ENCODE data around the gene NENF. TPM values are rescaled to one million over a fixed set of nuclear protein-coding genes. Genes with fewer than 3 reads are reported as not detected.

The NENF gene
- total RNA-seq, 1 experiment from 2014 or later: 72.4 TPM

GRCh38 chr1:212430416-212430815 is 2.3 kb upstream of the NENF start:
- DNase-seq (ENCODE audit: low read depth, low spot score): no peak
- in situ Hi-C loops (cut with HindIII; ENCODE audit: low pct_unique_long_range_greater_than_20kb, low sequenced_read_pairs): no loop called here
- POLR2A ChIA-PET: no interaction called here
- Histone ChIP-seq H3K9me3 (ENCODE audit: control insufficient read depth, insufficient read depth, low read depth, low read length) (no peaks in the 10 kb centered on the region), H3K4me1 (ENCODE audit: control insufficient read depth, insufficient read depth, low read length) (peaks cover 3% of the 10 kb centered on the region; the same call in 1 of the 2 replicates), H3K4me3 (ENCODE audit: low read depth in 2 of 2, low read length in 2 of 2) (no peak overlapping the region), H3K27ac (ENCODE audit: low read length) (no peak overlapping the region), H3K36me3 (ENCODE audit: control insufficient read depth, insufficient read depth, low read length) (no peaks in the 10 kb centered on the region; the same call in 1 of the 2 replicates), H3K27me3 (ENCODE audit: control insufficient read depth, insufficient read depth, low read length) (no peaks in the 10 kb centered on the region)
- ATAC-seq: no peak
- intact Hi-C loops (cut with micrococcal nuclease; ENCODE audit: unreplicated experiment): no loop called here
- no TSS peak for BruUV-seq (replicated peaks)
- CTCF ChIA-PET: no interaction called here
- TF ChIP-seq CTCF (IDR thresholded peaks at IDR 0.05) (no peak), SIN3A (IDR thresholded peaks at IDR 0.05; ENCODE audit: borderline replicate concordance, insufficient read depth, low read depth, low read length) (no peak), POLR2AphosphoS5 (IDR thresholded peaks at IDR 0.05; ENCODE audit: low read depth, low read length) (no peak), REST (IDR thresholded peaks at IDR 0.05; ENCODE audit: insufficient read depth in 1 of 2, low read depth in 2 of 2, low read length in 1 of 2) (no peak), TCF7L2 (IDR thresholded peaks at IDR 0.05; ENCODE audit: low read depth, low read length) (no peak)

- ATAC-seq: no peak
- Histone ChIP-seq H3K4me1 (ENCODE audit: control insufficient read depth, insufficient read depth, low read length) (peaks cover 3% of the 10 kb centered on the region; the same call in 1 of the 2 replicates), H3K27ac (ENCODE audit: low read length) (no peak overlapping the region), H3K9me3 (ENCODE audit: control insufficient read depth, insufficient read depth, low read depth, low read length) (no peaks in the 10 kb centered on the region), H3K4me3 (ENCODE audit: low read depth in 2 of 2, low read length in 2 of 2) (no peak overlapping the region), H3K36me3 (ENCODE audit: control insufficient read depth, insufficient read depth, low read length) (no peaks in the 10 kb centered on the region; the same call in 1 of the 2 replicates), H3K27me3 (ENCODE audit: control insufficient read depth, insufficient read depth, low read length) (no peaks in the 10 kb centered on the region)
- TF ChIP-seq REST (IDR thresholded peaks at IDR 0.05; ENCODE audit: insufficient read depth in 1 of 2, low read depth in 2 of 2, low read length in 1 of 2) (no peak), POLR2AphosphoS5 (IDR thresholded peaks at IDR 0.05; ENCODE audit: low read depth, low read length) (no peak), TCF7L2 (IDR thresholded peaks at IDR 0.05; ENCODE audit: low read depth, low read length) (no peak), CTCF (IDR thresholded peaks at IDR 0.05) (no peak), SIN3A (IDR thresholded peaks at IDR 0.05; ENCODE audit: borderline replicate concordance, insufficient read depth, low read depth, low read length) (no peak)
- intact Hi-C loops (cut with micrococcal nuclease; ENCODE audit: unreplicated experiment): no loop called here
- in situ Hi-C loops (cut with HindIII; ENCODE audit: low pct_unique_long_range_greater_than_20kb, low sequenced_read_pairs): no loop called here
- ChIA-PET POLR2A (no interaction called here), CTCF (no interaction called here)
- no TSS peak for BruUV-seq (replicated peaks)
- no peak for DNase-seq (ENCODE audit: low read depth, low spot score)
Measured at GRCh38 chr1:212430955-212431394, 1.7 kb upstream of the NENF start.
